GM18873 (cell line): ENCODE data around the gene C1GALT1.
"Not testable (repeated sequence)": the region's sequence is repeated elsewhere in the genome, so short reads cannot be mapped to it uniquely, and the experiment has no call there.

ENCODE experiments used
- ATAC-seq: cut with Tn5 transposase; IDR thresholded peaks from one replicate; pipeline ENCODE4 v1.9.1; 2021; ENCODE audit warnings: mild to moderate bottlenecking, moderate library complexity, moderate number of reproducible peaks; ENCODE audit not compliant: unreplicated experiment, low FRiP score

The C1GALT1 gene

GRCh38 chr7:7199592-7199991 lies 17.2 kb downstream of the C1GALT1 start:
- ATAC-seq, result not testable (repeated sequence)

DNA sequence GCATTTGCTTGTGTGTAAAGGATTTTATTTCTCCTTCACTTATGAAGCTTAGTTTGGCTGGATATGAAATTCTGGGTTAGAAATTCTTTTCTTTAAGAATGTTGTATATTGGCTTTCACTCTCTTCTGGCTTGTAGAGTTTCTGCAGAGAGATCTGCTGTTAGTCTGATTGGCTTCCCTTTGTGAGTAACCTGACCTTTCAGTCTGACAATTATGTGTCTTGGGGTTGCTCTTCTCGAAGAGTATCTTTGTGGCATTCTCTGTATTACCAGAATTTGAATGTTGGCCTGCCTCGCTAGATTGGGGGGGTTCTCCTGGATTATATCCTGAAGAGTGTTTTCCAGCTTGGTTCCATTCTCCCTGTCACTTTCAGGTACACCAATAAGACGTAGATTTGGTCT lies 17.9 kb downstream of the C1GALT1 start:
- ATAC-seq, result not testable (repeated sequence)

GRCh38 chr7:7201578-7202374 lies 19.4 kb downstream of the C1GALT1 start:
- ATAC-seq, result peak; percentile 87

GRCh38 chr7:7202375-7202720 lies 20.0 kb downstream of the C1GALT1 start:
- no peak for ATAC-seq

DNA sequence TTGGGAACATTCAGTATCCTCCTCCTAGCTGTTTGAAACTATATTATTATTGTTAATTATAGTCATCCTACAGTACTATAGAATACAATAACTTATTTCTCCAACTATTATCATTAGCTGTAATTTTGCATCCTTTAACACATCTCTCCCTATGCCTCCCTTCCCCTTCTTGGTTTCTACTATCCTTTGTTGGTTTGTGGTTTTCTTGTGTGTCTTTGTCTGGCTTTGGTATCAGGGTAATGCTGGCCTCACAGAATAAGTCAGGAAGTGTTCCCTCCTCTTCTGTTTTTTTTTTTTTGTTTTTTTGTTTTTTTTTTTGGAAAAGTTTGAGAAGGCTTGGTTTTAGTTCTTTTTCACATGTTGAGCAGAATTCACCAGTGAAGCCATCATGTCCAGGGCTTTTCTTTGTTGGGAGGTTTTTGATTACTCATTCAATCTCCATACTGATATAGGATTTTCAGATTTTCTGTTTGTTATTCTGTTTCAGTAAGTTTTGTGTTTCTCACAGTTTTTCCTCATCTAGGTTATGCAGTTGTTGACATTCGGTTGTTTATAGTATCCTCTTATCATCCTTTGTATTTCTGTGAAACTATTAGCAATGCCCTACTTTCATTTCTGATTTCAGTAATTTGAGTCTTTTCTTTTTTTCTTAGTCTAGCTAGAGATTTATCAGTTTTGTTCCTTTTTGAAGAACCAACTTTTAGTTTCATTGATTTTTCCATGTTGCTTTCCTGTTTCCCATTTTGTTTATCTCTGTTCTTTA lies 21.6 kb downstream of the C1GALT1 start:
- ATAC-seq, result no peak

- no peak for ATAC-seq
Observed at GRCh38 chr7:7207876-7208275, 25.5 kb downstream of the C1GALT1 start.

DNA sequence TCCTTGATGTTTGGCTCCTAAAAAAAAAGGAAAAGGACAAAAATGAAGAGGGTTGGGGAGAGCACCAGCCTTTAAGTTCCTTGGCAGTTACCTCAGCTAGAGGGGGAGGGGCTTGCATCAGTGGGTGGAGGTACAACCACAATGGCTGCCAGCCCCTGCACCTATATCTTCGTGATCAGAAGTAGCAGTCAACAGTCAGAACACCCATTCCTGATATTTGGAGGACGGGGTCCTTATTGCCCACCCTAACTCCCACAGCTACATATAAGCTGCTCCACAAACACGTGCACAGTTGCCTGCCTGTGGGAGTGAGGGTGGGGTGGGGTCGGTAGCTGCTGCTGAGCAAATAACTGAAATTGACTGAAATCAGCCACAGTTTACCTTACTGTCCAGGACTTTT lies 26.2 kb downstream of the C1GALT1 start:
- ATAC-seq, result no peak

- no peak for ATAC-seq
Observed at GRCh38 chr7:7209412-7210050, 27.2 kb downstream of the C1GALT1 start.

GRCh38 chr7:7210475-7211237 lies 28.3 kb downstream of the C1GALT1 start:
- ATAC-seq, result no peak

GRCh38 chr7:7212612-7213011 lies 30.3 kb downstream of the C1GALT1 start:
- no peak for ATAC-seq

DNA sequence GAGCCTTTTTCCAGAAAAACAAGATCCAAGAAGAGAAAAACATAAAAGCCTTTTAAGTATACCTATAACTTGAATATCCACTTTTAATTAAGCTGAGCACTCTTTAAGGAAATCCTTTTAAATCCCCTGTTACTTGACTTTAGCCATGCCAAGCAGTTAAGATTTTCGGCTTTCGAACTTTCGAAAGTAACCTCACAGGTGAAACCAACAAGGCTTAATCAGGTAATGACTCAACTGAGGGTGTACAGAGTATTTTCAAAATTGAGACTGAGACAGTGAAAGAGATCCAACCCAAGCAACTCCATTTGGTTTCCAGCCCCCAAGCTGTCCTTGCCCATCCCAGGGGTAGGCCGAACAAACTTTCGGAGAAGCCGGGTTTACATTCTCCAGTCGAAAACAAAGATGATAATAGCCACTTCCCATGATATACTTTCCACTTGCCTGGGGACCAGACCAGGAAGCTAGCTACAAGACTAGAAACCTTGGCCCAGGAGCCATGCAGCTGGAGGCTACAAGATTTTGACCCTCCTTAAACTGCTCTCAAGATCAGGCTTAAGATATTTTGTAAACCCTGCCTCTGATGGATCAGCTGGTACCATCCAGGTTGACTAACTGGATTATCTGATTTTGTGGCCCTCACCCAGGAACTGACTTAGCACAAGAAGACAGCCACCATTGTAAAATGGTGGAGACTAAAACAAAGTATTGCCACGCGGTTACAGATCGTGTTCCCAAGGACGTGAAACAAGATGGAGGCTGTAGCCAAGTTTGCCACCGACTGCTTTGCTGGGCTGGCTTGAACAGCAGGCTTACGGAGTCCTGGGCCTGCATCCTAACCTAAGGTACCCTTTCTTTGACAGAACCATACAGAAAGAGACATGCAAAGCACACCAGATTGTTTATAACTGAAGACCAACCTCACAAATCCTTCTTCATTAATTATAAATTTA lies 32.3 kb downstream of the C1GALT1 start:
- ATAC-seq, result no peak

DNA sequence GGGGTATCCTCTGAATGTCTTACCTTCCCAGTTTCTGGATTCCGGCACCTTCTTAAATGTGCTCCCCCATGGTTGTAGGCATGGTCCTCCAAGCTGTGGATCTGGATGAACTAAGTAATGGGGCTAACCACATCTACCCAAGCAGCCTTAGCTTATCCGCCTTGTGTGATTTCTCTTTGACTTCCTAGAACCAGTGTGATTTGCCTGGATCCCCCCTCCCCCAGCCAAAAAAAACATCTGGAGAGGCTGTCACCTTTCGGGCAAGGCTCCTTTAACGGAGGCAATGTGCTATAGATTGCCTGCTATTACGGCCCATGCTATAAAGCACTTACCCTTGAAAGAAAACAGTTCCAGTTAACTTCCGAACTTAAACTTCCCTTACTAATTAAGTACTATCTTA lies 33.9 kb downstream of the C1GALT1 start:
- no peak for ATAC-seq

DNA sequence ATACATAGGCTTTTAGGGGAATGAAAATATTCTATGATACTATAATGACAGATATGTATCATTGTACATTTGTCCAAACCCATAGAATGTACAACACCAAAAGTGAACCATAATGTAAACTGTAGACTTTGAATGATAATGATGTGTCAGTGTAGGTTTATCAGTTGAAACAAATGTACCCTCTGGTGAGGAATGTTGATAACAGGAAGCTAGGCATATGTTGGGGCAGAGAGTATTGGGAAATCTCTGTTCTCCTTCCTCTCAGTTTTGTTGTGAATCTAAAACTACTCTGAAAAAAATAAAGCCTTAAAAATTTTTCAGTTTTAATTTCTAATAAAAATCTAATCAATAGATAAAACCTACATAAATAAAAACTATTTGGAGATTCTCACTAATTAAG lies 36.9 kb downstream of the C1GALT1 start:
- ATAC-seq, result no peak

GRCh38 chr7:7220821-7221220 lies 38.5 kb downstream of the C1GALT1 start:
- ATAC-seq, result no peak

- ATAC-seq, result no peak
Observed at GRCh38 chr7:7221599-7222038, 39.3 kb downstream of the C1GALT1 start.

- no peak for ATAC-seq
Observed at GRCh38 chr7:7223250-7223649, 40.9 kb downstream of the C1GALT1 start.

- ATAC-seq, result no peak
Observed at GRCh38 chr7:7226407-7226806, 44.1 kb downstream of the C1GALT1 start.

DNA sequence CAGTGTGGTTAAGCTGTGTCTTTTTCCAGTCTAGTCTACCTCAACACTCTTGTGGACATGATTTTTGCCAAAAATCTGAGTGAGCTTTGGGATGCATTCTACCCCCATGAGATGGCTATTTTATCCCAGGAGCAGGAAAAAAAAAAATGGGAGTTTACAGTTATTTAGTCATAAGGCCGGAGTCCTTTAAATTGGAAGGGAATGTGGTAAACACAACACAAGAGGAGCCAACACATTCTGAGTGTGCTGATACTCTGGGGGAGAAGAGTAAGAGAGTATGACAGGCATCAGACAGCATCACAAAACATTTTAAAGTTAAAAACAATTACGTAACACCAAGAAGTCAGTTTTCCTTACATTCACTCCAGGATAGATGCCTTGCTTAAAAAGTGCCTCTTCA lies 46.1 kb downstream of the C1GALT1 start:
- no peak for ATAC-seq

DNA sequence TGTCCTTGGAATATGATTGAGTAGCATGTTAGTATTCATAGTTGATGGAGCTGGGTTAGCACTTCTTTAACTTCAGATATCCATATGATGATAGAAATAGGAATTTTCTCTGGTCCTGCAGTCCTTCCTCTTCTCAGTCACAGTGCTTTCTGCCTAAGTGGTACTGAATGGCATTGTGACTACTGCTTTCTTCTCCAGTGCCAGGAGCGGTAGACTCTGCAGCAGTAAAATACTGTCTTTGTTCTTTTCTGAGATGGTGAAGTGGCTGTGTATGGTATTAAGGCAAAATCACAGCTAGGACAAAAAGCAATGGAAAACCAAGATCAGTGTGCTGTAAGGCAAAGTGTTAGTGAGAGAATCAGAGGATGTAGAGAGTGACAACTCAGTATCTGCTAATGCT lies 46.6 kb downstream of the C1GALT1 start:
- ATAC-seq, result no peak

DNA sequence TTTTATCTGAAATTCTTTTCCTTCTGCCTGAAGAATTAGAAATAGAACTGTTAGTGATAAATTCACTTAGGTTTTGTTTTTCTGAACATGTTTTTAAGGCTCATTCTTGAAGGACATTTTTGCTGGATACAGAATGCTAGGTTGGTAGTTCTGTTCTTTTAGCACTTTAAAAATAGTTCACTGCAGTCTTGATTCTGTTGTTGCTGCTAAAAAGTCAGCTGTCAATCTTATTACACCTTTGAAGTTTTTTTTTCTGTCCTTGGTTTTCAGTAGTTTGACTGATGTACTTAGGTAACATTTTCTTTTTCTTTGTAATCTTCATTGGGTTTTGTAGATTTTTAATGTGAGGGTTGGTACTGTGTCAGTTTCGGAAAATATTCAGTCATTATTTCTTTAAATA lies 48.7 kb downstream of the C1GALT1 start:
- ATAC-seq, result no peak
